ENCODE measurements around the gene LGR6.
"Not testable (repeated sequence)": the region's sequence is repeated elsewhere in the genome, so short reads cannot be mapped to it uniquely, and the experiment has no call there.

The LGR6 gene

GRCh38 chr1:202161151-202162046 lies 32.2 kb upstream of the LGR6 start:
- no peak for DNase-seq

DNA sequence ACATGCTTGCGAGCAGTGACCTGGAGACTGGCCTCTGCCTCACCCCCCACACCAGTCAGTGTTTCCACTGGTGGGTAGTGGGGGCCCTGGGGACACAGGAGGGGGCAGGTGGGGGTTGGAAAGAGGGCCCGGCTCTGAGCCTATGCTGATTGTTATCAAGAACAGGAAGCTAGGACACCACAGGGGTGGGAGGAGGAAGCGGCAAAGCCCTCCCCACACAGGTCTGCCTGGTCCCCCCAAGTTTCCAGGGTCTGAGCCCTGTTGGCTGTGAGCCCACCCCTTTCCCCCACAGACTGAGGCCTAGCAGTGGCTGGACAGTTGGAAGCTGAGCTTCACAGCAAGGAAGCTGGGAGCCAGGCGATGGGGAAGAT lies 31.6 kb upstream of the LGR6 start:
- DNase-seq, result peak; percentile 94

GRCh38 chr1:202162418-202163280 lies 30.9 kb upstream of the LGR6 start:
- DNase-seq, result no peak

GRCh38 chr1:202163281-202164270 lies 30.0 kb upstream of the LGR6 start:
- DNase-seq, result no peak

DNA sequence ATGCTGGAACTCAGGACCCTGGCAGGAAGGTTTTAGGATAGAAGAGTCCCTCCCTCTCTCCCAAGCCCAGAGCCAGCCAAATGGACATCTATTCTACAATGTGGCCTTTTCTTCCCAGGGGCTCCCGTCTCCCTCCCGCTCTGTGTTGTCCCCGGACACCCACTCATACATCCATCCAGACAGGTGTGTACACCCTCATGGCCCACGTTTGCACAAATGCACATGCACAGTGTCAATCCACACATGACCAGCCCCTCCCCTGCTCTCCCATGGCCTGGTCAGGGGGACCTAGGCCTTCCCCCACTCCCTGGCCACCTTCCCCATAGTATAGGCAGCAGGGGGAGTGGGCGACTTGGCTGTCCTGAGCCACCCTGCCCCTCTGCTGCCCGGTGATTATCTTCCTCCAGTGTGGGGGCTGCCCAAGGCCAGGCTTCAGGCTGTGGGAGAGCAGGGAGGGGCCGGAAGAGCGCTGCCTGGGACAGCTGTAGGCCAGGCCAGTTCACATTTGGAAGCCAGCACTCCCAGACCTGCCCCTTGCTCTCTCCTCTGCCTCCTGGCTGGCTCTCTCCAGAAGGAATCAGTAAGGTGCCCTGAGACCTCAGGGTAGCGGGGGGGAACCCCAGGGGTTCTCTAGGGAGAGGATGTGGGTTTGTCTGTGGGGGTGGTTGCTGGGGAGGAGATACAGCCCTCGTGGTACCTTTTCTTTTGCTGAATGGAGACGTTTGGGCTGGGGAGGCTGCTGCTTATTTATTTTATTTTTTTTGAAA lies 29.1 kb upstream of the LGR6 start:
- no peak for DNase-seq

DNA sequence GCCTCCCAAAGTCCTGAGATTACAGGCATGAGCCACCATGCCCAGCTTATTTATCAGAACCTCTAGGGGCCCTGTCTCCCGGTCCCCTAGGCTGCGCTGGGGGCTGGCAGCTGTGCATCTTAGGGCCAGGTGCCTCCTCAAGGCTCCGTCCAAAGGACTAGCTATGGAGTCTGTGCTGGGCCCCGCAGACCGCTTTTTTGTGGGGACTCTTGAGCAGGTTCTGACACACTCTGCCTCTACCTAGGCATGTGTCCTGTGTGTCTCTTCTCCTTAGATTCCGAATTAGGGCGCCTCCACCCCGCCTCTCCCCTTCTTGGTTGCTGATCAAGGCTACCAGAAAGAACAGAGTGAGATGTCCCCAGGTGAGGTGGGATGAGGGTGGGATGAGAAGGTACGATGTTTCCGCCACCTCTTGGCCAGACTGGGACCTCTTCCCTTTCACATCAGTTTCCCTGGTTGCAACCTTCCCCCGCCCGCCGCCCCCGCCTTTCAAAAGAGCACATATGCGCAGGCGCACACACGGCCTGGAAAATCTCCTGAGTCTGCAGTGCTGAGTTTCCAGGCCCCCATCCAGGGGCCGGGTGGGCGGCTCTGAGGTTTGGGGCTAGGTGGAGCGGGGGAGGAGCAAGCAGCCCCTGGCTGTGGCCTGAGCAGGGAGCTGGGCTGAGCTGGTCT lies 28.2 kb upstream of the LGR6 start:
- DNase-seq, result no peak

- DNase-seq, result no peak
Measured at GRCh38 chr1:202165942-202166843, 27.4 kb upstream of the LGR6 start.

DNA sequence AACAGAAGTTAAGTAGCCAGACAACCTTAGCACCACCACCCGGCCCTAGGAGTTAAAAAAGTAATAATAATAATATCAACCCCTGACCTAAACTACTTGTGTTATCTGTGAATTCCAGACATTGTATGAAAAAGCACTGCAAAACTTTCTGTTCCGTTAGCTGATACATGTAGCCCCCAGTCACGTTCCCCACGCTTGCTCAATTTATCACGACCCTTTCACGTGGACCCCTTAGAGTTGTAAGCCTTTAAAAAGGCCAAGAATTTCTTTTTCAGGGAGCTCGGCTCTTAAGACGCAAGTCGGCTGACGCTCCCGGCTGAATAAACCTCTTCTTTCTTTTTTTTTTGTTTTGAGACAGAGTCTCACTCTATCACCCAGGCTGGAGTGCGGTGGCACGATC lies 26.5 kb upstream of the LGR6 start:
- not testable (repeated sequence) for DNase-seq

DNA sequence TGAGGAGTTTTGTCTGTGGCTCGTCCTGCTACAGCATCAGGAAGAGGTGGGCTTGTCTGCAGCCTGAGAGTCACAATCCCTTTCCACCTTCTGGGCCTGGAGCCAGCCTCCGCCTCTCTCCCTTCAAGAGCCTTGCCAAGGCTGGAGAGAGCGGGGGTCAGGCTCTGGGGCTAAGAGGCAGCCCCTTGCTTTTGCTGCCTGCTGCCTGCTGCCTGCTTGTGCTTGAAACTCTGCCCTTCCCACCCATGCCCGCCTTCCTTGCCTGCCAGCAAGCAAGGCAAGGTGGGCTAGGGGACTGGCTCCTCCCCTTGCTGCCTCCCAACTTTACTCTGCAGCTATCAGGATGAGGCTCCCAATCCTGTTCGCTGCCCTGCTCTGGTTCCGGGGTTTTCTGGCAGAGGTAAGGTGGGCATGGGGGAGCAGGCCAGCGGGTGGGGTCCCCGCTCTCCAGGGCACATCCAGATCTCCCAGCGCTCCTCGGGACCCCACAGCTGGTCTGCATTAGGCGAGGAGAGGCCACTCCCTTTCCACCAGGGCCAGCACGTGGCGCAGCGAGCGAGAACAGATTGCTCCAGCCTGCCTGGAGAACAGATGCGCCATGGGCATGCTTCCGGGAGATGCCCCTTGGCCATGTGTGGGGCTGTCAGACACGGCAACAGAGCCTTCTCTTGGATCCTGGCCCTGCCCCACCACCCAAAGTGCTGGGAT lies 25.7 kb upstream of the LGR6 start:
- DNase-seq, result no peak

- no peak for DNase-seq
Measured at GRCh38 chr1:202168861-202169260, 24.7 kb upstream of the LGR6 start.

- DNase-seq, result no peak
Measured at GRCh38 chr1:202170726-202171125, 22.9 kb upstream of the LGR6 start.

DNA sequence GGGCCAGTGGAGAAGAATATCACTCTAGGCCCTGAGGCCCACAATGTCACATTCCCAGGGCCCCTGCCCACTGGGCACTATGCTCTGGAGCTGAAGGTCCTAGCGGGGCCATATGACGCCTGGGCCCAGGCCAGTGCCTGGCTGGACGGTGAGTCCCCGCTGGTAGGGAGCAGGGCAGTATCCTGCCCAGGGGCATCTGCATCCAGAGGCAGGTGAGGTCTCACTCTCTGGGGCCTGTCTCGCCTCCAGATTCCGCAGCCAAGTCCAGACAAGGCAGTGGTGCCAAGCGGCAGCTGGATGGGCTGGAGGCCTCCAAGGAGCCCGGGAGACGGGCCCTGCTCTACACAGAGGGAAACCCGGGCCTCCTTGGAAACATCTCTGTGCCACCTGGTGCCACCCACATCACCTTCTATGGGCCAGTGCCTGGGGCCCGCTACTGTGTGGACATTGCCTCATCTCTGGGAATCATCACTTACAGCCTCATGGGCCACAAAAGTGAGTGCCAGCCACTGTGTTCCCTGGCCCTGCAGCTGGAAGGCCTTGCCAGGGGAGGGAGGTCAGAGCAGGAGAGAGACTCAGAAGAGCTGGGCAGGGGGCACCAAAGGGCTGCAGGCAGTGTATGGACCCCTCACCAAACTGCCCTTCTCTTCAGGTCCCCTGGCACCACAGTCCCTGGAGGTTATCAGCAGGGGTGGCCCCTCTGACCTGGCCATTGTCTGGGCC lies 22.1 kb upstream of the LGR6 start:
- DNase-seq, result no peak

GRCh38 chr1:202172015-202172355 lies 21.6 kb upstream of the LGR6 start:
- DNase-seq, result no peak

DNA sequence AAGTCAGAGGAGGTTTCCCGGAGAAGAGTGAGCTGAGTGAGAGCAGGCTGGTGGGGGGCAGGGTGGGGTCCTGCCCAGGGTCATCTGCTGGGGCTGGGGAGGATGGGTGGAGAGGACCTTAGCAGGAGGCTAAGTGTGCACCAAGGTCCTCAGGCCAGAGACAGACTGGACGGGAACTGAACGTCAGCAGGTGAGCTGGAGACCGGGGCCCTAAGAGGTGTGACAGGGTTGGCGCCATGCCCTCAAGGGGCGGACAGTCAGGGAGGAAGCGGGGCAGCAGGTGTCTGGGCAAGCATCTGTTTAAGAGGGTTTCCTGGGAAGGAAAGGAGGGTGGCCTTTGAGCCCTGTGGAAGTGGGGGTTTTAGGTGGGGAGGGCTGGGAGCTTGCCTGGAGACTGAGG lies 19.6 kb upstream of the LGR6 start:
- DNase-seq, result no peak

- no peak for DNase-seq
Measured at GRCh38 chr1:202176949-202177927, 16.4 kb upstream of the LGR6 start.

DNA sequence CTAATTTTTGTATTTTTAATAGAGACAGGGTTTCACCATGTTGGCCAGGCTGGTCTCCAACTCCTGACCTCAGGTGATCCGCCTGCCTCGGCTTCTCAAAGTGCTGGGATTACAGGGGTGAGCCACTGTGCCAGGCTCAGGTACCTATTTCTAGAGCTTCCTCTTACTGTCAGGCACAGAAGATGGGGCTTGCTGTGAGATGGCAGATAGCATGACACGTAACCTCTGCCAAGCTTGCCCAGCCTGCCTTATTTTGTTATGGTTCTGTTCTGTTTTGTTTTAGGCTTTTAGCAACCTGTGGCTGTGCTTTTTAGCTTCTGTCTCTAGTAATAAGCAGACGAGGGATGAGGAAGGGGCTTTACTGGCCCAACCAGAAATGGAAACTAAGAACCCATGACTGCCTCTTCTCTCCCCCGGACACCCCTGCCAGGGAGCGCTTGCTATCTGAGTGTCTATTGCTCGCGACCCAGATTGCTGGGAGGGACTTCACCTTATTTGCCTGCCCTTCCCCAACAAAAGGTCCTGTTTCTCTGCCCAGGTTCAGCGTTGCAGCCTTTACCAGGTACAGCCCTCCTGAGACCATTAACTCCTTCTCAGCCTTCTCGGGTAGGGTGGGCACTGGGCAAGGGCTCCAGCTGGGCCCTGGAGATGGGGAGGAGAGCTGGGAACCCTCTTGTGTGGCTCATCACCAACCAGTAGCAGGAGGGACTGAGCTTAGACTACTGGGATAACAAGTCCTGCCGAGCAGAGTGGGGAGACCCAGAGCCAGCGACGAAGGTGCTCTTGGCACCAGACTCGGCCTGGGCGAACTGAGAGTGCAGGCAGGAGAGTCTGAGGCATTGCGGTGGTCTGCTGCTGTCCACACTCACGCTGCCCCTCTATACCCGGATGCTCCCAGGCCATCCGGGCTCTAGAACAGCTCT lies 13.5 kb upstream of the LGR6 start:
- no peak for DNase-seq

DNA sequence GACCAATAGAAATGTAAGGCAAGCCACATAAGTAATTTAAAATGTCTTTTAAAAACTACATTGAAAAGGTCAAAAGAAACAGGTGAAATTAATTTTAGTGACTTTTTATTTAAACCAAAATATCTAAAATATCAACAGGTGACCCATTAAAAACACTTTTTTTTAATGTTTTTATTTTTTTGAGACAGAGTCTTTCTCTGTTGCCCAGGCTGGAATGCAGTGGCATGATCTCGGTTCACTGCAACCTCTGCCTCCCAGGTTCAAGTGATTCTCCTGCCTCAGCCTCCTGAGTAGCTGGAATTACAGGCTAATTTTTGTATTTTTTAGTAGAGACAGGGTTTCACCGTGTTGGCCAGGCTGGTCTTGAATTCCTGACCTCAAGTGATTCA lies 12.9 kb upstream of the LGR6 start:
- not testable (repeated sequence) for DNase-seq

All from KG1 (cell line).